Measurements from ENCODE around the gene CACNA1F. TPM values are rescaled to one million over a fixed set of nuclear protein-coding genes. Genes with fewer than 3 reads are reported as not detected.

Gene CACNA1F
- total RNA-seq, 1 experiment from 2014 or later, result 0.05 TPM

- Mint-ChIP-seq H3K4me1 (ENCODE audit: low read depth, unreplicated experiment) (peaks cover 7% of the 10 kb centered on the region), H3K36me3 (ENCODE audit: insufficient read depth, unreplicated experiment) (peaks cover 9% of the 10 kb centered on the region), H3K27me3 (ENCODE audit: insufficient read depth, unreplicated experiment) (no peaks in the 10 kb centered on the region), H3K27ac (ENCODE audit: unreplicated experiment) (no peak overlapping the region), H3K4me3 (ENCODE audit: unreplicated experiment) (no peak overlapping the region), H3K9me3 (ENCODE audit: unreplicated experiment) (no peaks in the 10 kb centered on the region)
- DNase-seq, result no peak
- no peak for TF ChIP-seq CTCF (IDR thresholded peaks at IDR 0.05; ENCODE audit: insufficient read depth in 1 of 2, low read depth in 1 of 2, low read length in 1 of 2, severe bottlenecking in 1 of 2, unreplicated experiment in 1 of 2)
- Histone ChIP-seq H3K4me3 (ENCODE audit: low read depth, low read length) (no peak overlapping the region), H3K9me3 (no peaks in the 10 kb centered on the region), H3K4me1 (no peaks in the 10 kb centered on the region), H3K36me3 (ENCODE audit: control insufficient read depth, insufficient read depth, low read length) (no peaks in the 10 kb centered on the region), H3K27me3 (replicated peaks; ENCODE audit: control insufficient read depth, insufficient read depth, low read length) (no peaks in the 10 kb centered on the region)
- intact Hi-C loops (cut with micrococcal nuclease; ENCODE audit: unreplicated experiment), result no loop called here
- ChIA-PET POLR2A (no interaction called here), CTCF (no interaction called here)
- BruUV-seq (replicated peaks), result no TSS peak
These were observed 71.5 kb downstream of the CACNA1F start for GRCh38 chrX:49161632-49162031.

GRCh38 chrX:49160908-49161307 lies 72.2 kb downstream of the CACNA1F start:
- H3K4me3 ChIP-seq (ENCODE audit: low read depth, low read length), result no peak overlapping the region
- no peaks in the 10 kb centered on the region for H3K36me3 ChIP-seq (ENCODE audit: control insufficient read depth, insufficient read depth, low read length)
- H3K27me3 ChIP-seq (replicated peaks; ENCODE audit: control insufficient read depth, insufficient read depth, low read length), result no peaks in the 10 kb centered on the region
- POLR2A ChIA-PET, result no interaction called here
- no TSS peak for BruUV-seq (replicated peaks)
- TF ChIP-seq CTCF (IDR thresholded peaks at IDR 0.05; ENCODE audit: insufficient read depth in 1 of 2, low read depth in 1 of 2, low read length in 1 of 2, severe bottlenecking in 1 of 2, unreplicated experiment in 1 of 2), result no peak
- Mint-ChIP-seq H3K9me3 (ENCODE audit: unreplicated experiment) (no peaks in the 10 kb centered on the region), H3K27me3 (ENCODE audit: insufficient read depth, unreplicated experiment) (no peaks in the 10 kb centered on the region), H3K4me3 (ENCODE audit: unreplicated experiment) (no peak overlapping the region), H3K36me3 (ENCODE audit: insufficient read depth, unreplicated experiment) (peaks cover 9% of the 10 kb centered on the region), H3K4me1 (ENCODE audit: low read depth, unreplicated experiment) (peaks cover 7% of the 10 kb centered on the region), H3K27ac (ENCODE audit: unreplicated experiment) (no peak overlapping the region)
- H3K9me3 ChIP-seq, result no peaks in the 10 kb centered on the region
- no peaks in the 10 kb centered on the region for H3K4me1 ChIP-seq
- DNase-seq, result no peak
- CTCF ChIA-PET, result no interaction called here
- intact Hi-C loops (cut with micrococcal nuclease; ENCODE audit: unreplicated experiment), result no loop called here

- Histone ChIP-seq H3K4me3 (ENCODE audit: low read depth, low read length) (no peak overlapping the region), H3K9me3 (no peaks in the 10 kb centered on the region), H3K36me3 (ENCODE audit: control insufficient read depth, insufficient read depth, low read length) (no peaks in the 10 kb centered on the region), H3K27me3 (replicated peaks; ENCODE audit: control insufficient read depth, insufficient read depth, low read length) (no peaks in the 10 kb centered on the region), H3K4me1 (no peaks in the 10 kb centered on the region)
- Mint-ChIP-seq H3K9me3 (ENCODE audit: unreplicated experiment) (no peaks in the 10 kb centered on the region), H3K27me3 (ENCODE audit: insufficient read depth, unreplicated experiment) (no peaks in the 10 kb centered on the region), H3K4me3 (ENCODE audit: unreplicated experiment) (no peak overlapping the region), H3K36me3 (ENCODE audit: insufficient read depth, unreplicated experiment) (no peaks in the 10 kb centered on the region), H3K4me1 (ENCODE audit: low read depth, unreplicated experiment) (no peaks in the 10 kb centered on the region), H3K27ac (ENCODE audit: unreplicated experiment) (no peak overlapping the region)
- no TSS peak for BruUV-seq (replicated peaks)
- ChIA-PET POLR2A (no interaction called here), CTCF (no interaction called here)
- intact Hi-C loops (cut with micrococcal nuclease; ENCODE audit: unreplicated experiment), result no loop called here
- DNase-seq, result no peak
- no peak for TF ChIP-seq CTCF (IDR thresholded peaks at IDR 0.05; ENCODE audit: insufficient read depth in 1 of 2, low read depth in 1 of 2, low read length in 1 of 2, severe bottlenecking in 1 of 2, unreplicated experiment in 1 of 2)
These were observed 75.9 kb downstream of the CACNA1F start for GRCh38 chrX:49157194-49157593.
